Measurements from ENCODE around the gene MAST4. TPM values are rescaled to one million over a fixed set of nuclear protein-coding genes. Genes with fewer than 3 reads are reported as not detected.

The MAST4 gene
- total RNA-seq, 5 donors from 2014 or later (not counting 1 experiment from before 2014, with no cell fraction given): 26.1 to 35.5 (median 32.0) TPM

GRCh38 chr5:66647146-66647856, 51.1 kb downstream of the MAST4 start:
- no peak for ATAC-seq (replicated peaks in 1 of 4)

DNA sequence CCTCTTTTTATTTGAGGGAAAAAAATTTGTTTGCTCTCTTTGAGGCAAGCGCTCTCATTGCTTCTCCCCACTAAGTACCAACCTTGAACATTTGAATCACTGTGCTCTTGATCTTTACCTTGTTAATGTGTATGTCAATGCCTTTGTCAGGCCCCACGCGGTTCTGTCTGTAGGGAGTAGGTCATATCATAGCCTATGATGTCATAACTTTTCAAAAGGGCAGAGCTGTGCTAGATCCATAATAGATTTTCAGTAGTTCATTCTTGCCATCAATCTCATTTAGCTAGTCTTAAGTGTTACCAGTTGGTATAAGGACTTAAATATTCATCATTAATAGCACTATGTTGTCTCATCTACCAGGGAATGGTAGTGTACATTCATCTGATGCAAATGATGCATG, 56.6 kb downstream of the MAST4 start:
- no CpG with 5 or more reads among the region's 3 CpGs for WGBS (ENCODE audit: insufficient coverage)
- no peaks in the 10 kb centered on the region for H3K27me3 ChIP-seq (replicated peaks in 1 of 2; ENCODE audit: control insufficient read depth in 2 of 2, extremely low read depth in 1 of 2, insufficient read depth in 2 of 2, low read length in 1 of 2)

More at GRCh38 chr5:66647146-66647856, 51.1 kb downstream of the MAST4 start:
- no peak overlapping the region for H3K27ac ChIP-seq (ENCODE audit: low read length)
- no CpG with 5 or more reads among the region's 3 CpGs for WGBS (ENCODE audit: insufficient coverage)
- peaks cover 2 to 8% of the 10 kb centered on the region in 2 donors for H3K27me3 Mint-ChIP-seq
- H3K27me3 ChIP-seq (replicated peaks in 1 of 2; ENCODE audit: control insufficient read depth in 2 of 2, extremely low read depth in 1 of 2, insufficient read depth in 2 of 2, low read length in 1 of 2): no peaks in the 10 kb centered on the region
- no peaks in the 10 kb centered on the region for H3K4me1 ChIP-seq (ENCODE audit: control insufficient read depth in 1 of 2, extremely low read depth in 1 of 2, insufficient read depth in 2 of 2, low read length in 2 of 2)
- no peak overlapping the region for H3K27ac Mint-ChIP-seq
- H3K9me3 ChIP-seq: no peaks in the 10 kb centered on the region
- H3K36me3 ChIP-seq (ENCODE audit: control insufficient read depth in 2 of 2, extremely low read depth in 1 of 2, insufficient read depth in 1 of 2, low read length in 1 of 2): no peaks in the 10 kb centered on the region
- CTCF ChIA-PET: no interaction called here
- peaks cover 0 to 3% (median 2%) of the 10 kb centered on the region in 3 donors for H3K9me3 Mint-ChIP-seq
- no peaks in the 10 kb centered on the region for H3K4me1 Mint-ChIP-seq
- no peaks in the 10 kb centered on the region for H3K36me3 Mint-ChIP-seq
- POLR2A ChIA-PET: no interaction called here
- H3K4me3 Mint-ChIP-seq: no peak overlapping the region
- no peak overlapping the region for H3K4me3 ChIP-seq (ENCODE audit: control insufficient read depth in 1 of 2, extremely low read depth in 1 of 2, low read length in 1 of 2)
- no peak for DNase-seq

DNA sequence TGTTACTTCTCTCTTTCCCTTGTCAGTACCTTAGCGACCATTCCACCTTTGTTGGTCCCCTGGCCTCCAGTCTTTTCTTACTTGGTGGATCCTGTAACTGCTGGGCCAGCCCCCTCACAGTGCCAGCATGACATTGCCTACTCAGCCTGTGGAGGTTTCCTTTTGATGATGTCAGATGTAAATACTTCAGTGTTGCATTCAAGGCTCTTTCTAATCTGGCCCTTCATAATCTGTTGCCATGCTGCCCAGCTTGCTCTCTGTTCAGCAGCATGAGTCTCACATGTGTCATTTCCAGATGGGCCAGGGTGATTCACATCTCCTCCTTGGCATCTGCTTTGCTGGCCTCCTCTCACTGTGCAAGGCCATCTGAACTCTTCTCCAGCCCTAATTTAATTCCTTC, 57.1 kb downstream of the MAST4 start:
- Mint-ChIP-seq H3K36me3 (no peaks in the 10 kb centered on the region), H3K27ac (no peak overlapping the region), H3K27me3 (peaks cover 2 to 4% of the 10 kb centered on the region in 2 donors), H3K4me3 (no peak overlapping the region), H3K4me1 (no peaks in the 10 kb centered on the region), H3K9me3 (peaks cover 0 to 3% (median 2%) of the 10 kb centered on the region in 3 donors)
- Histone ChIP-seq H3K36me3 (ENCODE audit: control insufficient read depth in 2 of 2, extremely low read depth in 1 of 2, insufficient read depth in 1 of 2, low read length in 1 of 2) (no peaks in the 10 kb centered on the region), H3K27ac (ENCODE audit: low read length) (no peak overlapping the region), H3K4me3 (ENCODE audit: control insufficient read depth in 1 of 2, extremely low read depth in 1 of 2, low read length in 1 of 2) (no peak overlapping the region), H3K9me3 (no peaks in the 10 kb centered on the region), H3K27me3 (replicated peaks in 1 of 2; ENCODE audit: control insufficient read depth in 2 of 2, extremely low read depth in 1 of 2, insufficient read depth in 2 of 2, low read length in 1 of 2) (no peaks in the 10 kb centered on the region), H3K4me1 (ENCODE audit: control insufficient read depth in 1 of 2, extremely low read depth in 1 of 2, insufficient read depth in 2 of 2, low read length in 2 of 2) (no peaks in the 10 kb centered on the region)
- no CpG with 5 or more reads among the region's 1 CpG for WGBS (ENCODE audit: insufficient coverage)
- ATAC-seq (replicated peaks in 1 of 4): no peak
- ChIA-PET POLR2A (no interaction called here), CTCF (no interaction called here)
- DNase-seq: no peak

More for the DNA sequence above, 56.6 kb downstream of the MAST4 start:
- Histone ChIP-seq H3K9me3 (no peaks in the 10 kb centered on the region), H3K4me1 (ENCODE audit: control insufficient read depth in 1 of 2, extremely low read depth in 1 of 2, insufficient read depth in 2 of 2, low read length in 2 of 2) (no peaks in the 10 kb centered on the region), H3K27ac (ENCODE audit: low read length) (no peak overlapping the region), H3K36me3 (ENCODE audit: control insufficient read depth in 2 of 2, extremely low read depth in 1 of 2, insufficient read depth in 1 of 2, low read length in 1 of 2) (no peaks in the 10 kb centered on the region), H3K4me3 (ENCODE audit: control insufficient read depth in 1 of 2, extremely low read depth in 1 of 2, low read length in 1 of 2) (no peak overlapping the region)
- Mint-ChIP-seq H3K9me3 (peaks cover 0 to 3% (median 2%) of the 10 kb centered on the region in 3 donors), H3K36me3 (no peaks in the 10 kb centered on the region), H3K27me3 (peaks cover 3 to 4% of the 10 kb centered on the region in 2 donors), H3K27ac (no peak overlapping the region), H3K4me1 (no peaks in the 10 kb centered on the region), H3K4me3 (no peak overlapping the region)
- ChIA-PET POLR2A (no interaction called here), CTCF (no interaction called here)
- DNase-seq: no peak
- no peak for ATAC-seq (replicated peaks in 1 of 4)

DNA sequence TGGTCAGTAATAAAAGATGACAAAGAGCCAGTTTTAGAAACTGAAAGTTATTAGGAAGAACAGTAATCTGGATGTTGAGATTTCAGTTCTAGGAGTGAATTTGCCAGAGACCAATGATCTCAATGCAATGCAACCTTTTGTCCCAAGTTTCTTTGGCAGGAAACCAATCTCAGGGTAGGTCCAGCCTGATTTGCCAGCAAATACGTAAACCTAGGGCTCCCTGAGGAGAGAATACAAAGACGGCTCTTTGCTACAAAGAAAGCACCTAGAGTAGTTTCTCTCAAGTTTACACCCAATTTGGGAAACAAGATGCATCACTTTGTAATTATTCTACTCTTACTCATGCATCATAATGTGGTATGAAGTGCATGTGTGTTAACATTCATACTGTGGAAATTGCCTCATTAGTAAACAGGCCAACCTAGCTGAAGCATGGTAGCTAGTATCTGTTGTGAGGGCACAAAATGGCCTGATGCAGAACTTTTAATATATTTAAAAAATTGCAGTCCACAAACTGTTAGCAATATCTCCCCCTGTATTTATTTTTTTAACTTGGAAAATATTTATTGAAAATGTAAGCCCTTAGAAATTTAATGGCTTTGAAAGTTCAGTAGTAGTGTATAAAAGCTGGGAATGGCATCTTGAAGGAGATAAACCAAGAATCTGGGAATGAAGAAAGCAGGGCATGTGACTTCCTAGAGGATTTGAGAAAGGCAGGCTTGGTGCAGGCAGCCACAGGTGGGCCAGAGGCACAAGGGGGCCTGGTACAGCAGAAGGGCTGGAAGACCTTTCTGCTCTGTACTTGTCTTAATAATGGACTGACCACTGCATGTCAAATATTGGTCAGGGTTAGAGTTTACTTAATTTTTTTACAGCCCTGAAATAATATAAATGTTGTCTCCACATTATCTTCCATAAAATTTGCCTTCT, 59.5 kb downstream of the MAST4 start:
- Mint-ChIP-seq H3K36me3 (no peaks in the 10 kb centered on the region), H3K4me1 (no peaks in the 10 kb centered on the region), H3K9me3 (peaks cover 0 to 3% (median 2%) of the 10 kb centered on the region in 3 donors), H3K4me3 (no peak overlapping the region), H3K27me3 (peaks cover 2 to 8% of the 10 kb centered on the region in 2 donors), H3K27ac (no peak overlapping the region)
- Histone ChIP-seq H3K9me3 (no peaks in the 10 kb centered on the region), H3K36me3 (ENCODE audit: control insufficient read depth in 2 of 2, extremely low read depth in 1 of 2, insufficient read depth in 1 of 2, low read length in 1 of 2) (no peaks in the 10 kb centered on the region), H3K4me3 (ENCODE audit: control insufficient read depth in 1 of 2, extremely low read depth in 1 of 2, low read length in 1 of 2) (no peak overlapping the region), H3K27ac (ENCODE audit: low read length) (no peak overlapping the region), H3K27me3 (replicated peaks in 1 of 2; ENCODE audit: control insufficient read depth in 2 of 2, extremely low read depth in 1 of 2, insufficient read depth in 2 of 2, low read length in 1 of 2) (no peaks in the 10 kb centered on the region), H3K4me1 (ENCODE audit: control insufficient read depth in 1 of 2, extremely low read depth in 1 of 2, insufficient read depth in 2 of 2, low read length in 2 of 2) (no peaks in the 10 kb centered on the region)
- DNase-seq: no peak
- ATAC-seq (replicated peaks in 1 of 4): no peak
- WGBS (ENCODE audit: insufficient coverage): no CpG with 5 or more reads among the region's 2 CpGs
- ChIA-PET CTCF (no interaction called here), POLR2A (no interaction called here)

GRCh38 chr5:66658516-66658915, 62.3 kb downstream of the MAST4 start:
- ATAC-seq (replicated peaks in 1 of 4): no peak
- Mint-ChIP-seq H3K4me3 (no peak overlapping the region), H3K4me1 (no peaks in the 10 kb centered on the region), H3K36me3 (no peaks in the 10 kb centered on the region), H3K27ac (no peak overlapping the region), H3K27me3 (peaks cover 5 to 8% of the 10 kb centered on the region in 2 donors), H3K9me3 (no peaks in the 10 kb centered on the region)
- ChIA-PET POLR2A (no interaction called here), CTCF (no interaction called here)
- no peak overlapping the region for H3K27ac ChIP-seq (ENCODE audit: low read length)
- WGBS (ENCODE audit: insufficient coverage): 85% methylated on average over 2 of the region's 2 CpGs
- no peak for DNase-seq
- H3K4me1 ChIP-seq (ENCODE audit: control insufficient read depth in 1 of 2, extremely low read depth in 1 of 2, insufficient read depth in 2 of 2, low read length in 2 of 2): no peaks in the 10 kb centered on the region
- no peaks in the 10 kb centered on the region for H3K36me3 ChIP-seq (ENCODE audit: control insufficient read depth in 2 of 2, extremely low read depth in 1 of 2, insufficient read depth in 1 of 2, low read length in 1 of 2)
- no peaks in the 10 kb centered on the region for H3K9me3 ChIP-seq
- no peaks in the 10 kb centered on the region for H3K27me3 ChIP-seq (replicated peaks in 1 of 2; ENCODE audit: control insufficient read depth in 2 of 2, extremely low read depth in 1 of 2, insufficient read depth in 2 of 2, low read length in 1 of 2)
- H3K4me3 ChIP-seq (ENCODE audit: control insufficient read depth in 1 of 2, extremely low read depth in 1 of 2, low read length in 1 of 2): no peak overlapping the region

DNA sequence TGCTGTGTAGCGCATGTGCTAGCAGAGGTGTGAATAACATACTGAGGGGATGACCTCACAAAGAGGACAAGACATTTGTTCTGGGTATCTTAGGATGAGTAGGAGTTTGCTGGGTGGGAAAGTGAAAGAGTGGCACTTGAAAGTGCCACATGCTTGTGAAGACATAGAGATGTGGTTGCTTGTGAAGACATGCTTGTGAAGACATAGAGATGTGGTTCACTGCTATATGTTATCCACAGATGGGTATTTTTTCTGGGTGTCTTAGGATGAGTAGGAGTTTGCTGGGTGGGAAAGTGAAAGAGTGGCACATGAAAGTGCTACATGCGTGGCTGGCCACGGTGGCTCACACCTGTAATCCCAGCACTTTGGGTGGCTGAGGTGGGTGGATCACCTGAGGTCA, 63.6 kb downstream of the MAST4 start:
- no peaks in the 10 kb centered on the region for H3K4me1 ChIP-seq (ENCODE audit: control insufficient read depth in 1 of 2, extremely low read depth in 1 of 2, insufficient read depth in 2 of 2, low read length in 2 of 2)
- Mint-ChIP-seq H3K4me3 (no peak overlapping the region), H3K36me3 (no peaks in the 10 kb centered on the region), H3K4me1 (no peaks in the 10 kb centered on the region), H3K27ac (no peak overlapping the region), H3K9me3 (no peaks in the 10 kb centered on the region), H3K27me3 (peaks cover 7 to 9% of the 10 kb centered on the region in 2 donors)
- POLR2A ChIA-PET: no interaction called here
- H3K27ac ChIP-seq (ENCODE audit: low read length): no peak overlapping the region
- DNase-seq (no peak), ATAC-seq (replicated peaks in 1 of 4) (no peak)
- no peaks in the 10 kb centered on the region for H3K27me3 ChIP-seq (replicated peaks in 1 of 2; ENCODE audit: control insufficient read depth in 2 of 2, extremely low read depth in 1 of 2, insufficient read depth in 2 of 2, low read length in 1 of 2)
- H3K9me3 ChIP-seq: no peaks in the 10 kb centered on the region
- WGBS (ENCODE audit: insufficient coverage): 54% methylated on average over 3 of the region's 3 CpGs
- no peaks in the 10 kb centered on the region for H3K36me3 ChIP-seq (ENCODE audit: control insufficient read depth in 2 of 2, extremely low read depth in 1 of 2, insufficient read depth in 1 of 2, low read length in 1 of 2)
- CTCF ChIA-PET: no interaction called here
- H3K4me3 ChIP-seq (ENCODE audit: control insufficient read depth in 1 of 2, extremely low read depth in 1 of 2, low read length in 1 of 2): no peak overlapping the region
